Measurements from ENCODE around the gene NR1H4.

NR1H4 gene

GRCh38 chr12:100508751-100509150 is 35.1 kb downstream of the NR1H4 start:
- no peak overlapping the region for H3K4me3 ChIP-seq (ENCODE audit: low read depth, low read length)
- TF ChIP-seq CTCF (IDR thresholded peaks at IDR 0.05; ENCODE audit: low read depth, low read length) = no peak

GRCh38 chr12:100512692-100513091 is 39.0 kb downstream of the NR1H4 start:
- no peak for TF ChIP-seq CTCF (IDR thresholded peaks at IDR 0.05; ENCODE audit: low read depth, low read length)
- H3K4me3 ChIP-seq (ENCODE audit: low read depth, low read length) = no peak overlapping the region

- TF ChIP-seq CTCF (IDR thresholded peaks at IDR 0.05; ENCODE audit: low read depth, low read length) = no peak
These were observed 42.3 kb downstream of the NR1H4 start for GRCh38 chr12:100515968-100516367.

GRCh38 chr12:100518376-100518775 is 44.7 kb downstream of the NR1H4 start:
- no peak for TF ChIP-seq CTCF (IDR thresholded peaks at IDR 0.05; ENCODE audit: low read depth, low read length)
- no peak overlapping the region for H3K4me3 ChIP-seq (ENCODE audit: low read depth, low read length)

More at GRCh38 chr12:100515968-100516367, 42.3 kb downstream of the NR1H4 start:
- H3K4me3 ChIP-seq (ENCODE audit: low read depth, low read length) = no peak overlapping the region

GRCh38 chr12:100520048-100520769 is 46.5 kb downstream of the NR1H4 start:
- TF ChIP-seq CTCF (IDR thresholded peaks at IDR 0.05; ENCODE audit: low read depth, low read length) = no peak
- no peak overlapping the region for H3K4me3 ChIP-seq (ENCODE audit: low read depth, low read length)

GRCh38 chr12:100521958-100522357 is 48.3 kb downstream of the NR1H4 start:
- no peak overlapping the region for H3K4me3 ChIP-seq (ENCODE audit: low read depth, low read length)
- TF ChIP-seq CTCF (IDR thresholded peaks at IDR 0.05; ENCODE audit: low read depth, low read length) = no peak

GRCh38 chr12:100528034-100528433 is 54.4 kb downstream of the NR1H4 start:
- no peak overlapping the region for H3K4me3 ChIP-seq (ENCODE audit: low read depth, low read length)
- TF ChIP-seq CTCF (IDR thresholded peaks at IDR 0.05; ENCODE audit: low read depth, low read length) = no peak

Measured in WI38 (cell line).